Dermis microvascular lymphatic vessel endothelial cell (primary cell): Measurements from ENCODE around the gene PKNOX2. TPM values are rescaled to one million over a fixed set of nuclear protein-coding genes. Genes with fewer than 3 reads are reported as not detected.
A peak's percentile ranks its signal among the peaks of the same experiment; 100 is the strongest.

Experiments used
- DNase-seq, 2 donors: peaks; one replicate each; pipeline versions ENCODE4 v3.0.0 to v3.0.0-alpha.2; 2010; ENCODE audit warnings: low read depth in 2 of 2
- total RNA-seq: library from RNA; depleted of rRNA; stranded (reverse); fragments of >200 nt; gene quantifications from 2 replicates; pipeline ENCODE4 v1.2.1, GENCODE V29; 2014

Gene PKNOX2
- total RNA-seq, 1 donor from 2014 or later, result not detected

GRCh38 chr11:125333354-125334073 is 169.0 kb downstream of the PKNOX2 start:
- no peak for DNase-seq

GRCh38 chr11:125335106-125335505 is 170.6 kb downstream of the PKNOX2 start:
- no peak for DNase-seq

DNA sequence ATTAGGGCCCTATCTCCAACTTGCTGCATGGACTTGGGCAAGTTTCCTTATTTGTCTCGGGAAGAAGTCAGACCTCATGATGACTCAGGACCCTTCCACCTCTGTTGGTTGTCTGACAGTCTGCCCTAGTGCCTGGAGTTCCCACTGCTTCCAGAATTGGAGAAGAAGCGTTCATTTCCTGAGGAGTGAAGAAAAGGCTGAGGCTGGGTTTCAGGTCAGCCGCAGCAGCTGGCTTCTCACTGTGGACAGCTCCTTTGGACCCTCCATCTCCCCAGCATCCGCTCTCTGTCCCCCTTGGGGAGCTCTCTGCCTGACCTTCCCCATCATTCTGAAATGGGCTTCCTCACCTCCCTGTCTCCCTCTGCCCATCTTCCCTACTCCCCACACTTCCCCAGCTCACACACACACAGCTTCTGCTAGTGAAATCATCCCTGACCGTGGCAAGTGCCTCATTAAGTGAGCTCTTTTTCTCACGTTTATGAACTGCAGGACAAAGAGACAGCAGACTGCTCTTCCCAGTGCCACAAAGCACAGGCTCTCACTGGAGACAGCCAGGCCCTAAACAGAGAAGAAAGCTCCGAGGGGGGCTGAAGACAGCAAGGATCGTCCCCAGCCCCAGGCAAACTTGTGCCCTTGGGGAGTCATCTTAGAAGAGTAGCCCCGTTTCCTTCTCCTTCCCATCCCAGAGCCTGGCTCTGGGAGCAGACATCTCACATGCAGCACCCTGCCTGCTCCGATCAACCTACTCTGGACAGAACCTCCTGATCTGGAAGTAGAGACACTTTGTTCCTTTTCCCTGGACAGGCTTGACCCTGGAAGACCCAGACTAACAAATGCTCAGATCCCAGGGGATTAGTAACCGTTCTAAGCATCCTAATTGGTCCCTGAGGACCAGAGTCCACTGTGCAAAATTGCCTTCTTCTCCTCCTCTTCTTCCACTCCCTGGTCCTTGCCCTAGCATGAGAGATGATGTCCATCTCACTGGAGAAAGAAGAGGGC is 173.6 kb downstream of the PKNOX2 start:
- no peak for DNase-seq

DNA sequence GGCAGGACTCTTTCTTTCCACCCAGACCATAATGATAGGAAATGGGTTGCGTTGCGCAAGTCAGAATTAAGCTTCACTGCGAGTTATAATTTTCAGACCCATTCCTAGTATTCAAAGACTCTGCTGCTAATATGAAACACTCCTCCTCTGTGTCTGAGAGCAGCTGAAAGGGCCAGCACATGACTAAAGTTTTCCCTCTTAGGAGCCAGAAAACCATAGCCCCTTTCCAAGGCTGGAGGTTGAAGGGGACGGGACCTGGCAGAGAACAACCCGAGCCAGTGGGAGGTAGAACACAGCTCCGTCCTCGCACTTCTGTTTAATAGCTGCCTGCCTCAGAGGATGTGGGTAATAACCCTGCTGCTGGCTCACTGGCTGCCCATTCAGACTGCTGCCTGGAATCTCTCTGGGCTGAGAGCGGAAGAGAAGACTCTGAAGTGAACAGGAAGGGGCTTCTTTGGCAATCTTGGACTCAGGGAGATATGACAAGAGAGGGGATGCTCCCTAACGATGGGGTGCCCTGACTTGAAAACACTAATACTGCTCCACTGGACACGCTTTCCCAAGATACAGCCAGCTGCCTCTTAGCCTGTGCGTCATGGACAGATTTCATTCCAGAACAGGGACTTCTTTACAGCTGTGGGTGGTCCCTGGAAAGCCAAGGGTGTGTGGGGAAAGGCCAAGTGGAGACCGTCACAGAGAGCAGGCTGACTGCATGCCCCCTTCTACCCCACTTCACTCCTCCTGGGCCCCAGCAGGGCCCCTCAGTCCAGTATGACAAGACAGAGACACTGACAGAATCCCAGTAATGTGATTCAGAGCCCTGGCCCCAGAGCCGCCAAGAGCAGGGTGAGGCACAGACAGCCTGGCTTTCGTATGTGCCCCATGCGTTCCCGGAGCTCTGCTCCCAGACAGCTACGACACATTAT is 174.6 kb downstream of the PKNOX2 start:
- no peak for DNase-seq

DNA sequence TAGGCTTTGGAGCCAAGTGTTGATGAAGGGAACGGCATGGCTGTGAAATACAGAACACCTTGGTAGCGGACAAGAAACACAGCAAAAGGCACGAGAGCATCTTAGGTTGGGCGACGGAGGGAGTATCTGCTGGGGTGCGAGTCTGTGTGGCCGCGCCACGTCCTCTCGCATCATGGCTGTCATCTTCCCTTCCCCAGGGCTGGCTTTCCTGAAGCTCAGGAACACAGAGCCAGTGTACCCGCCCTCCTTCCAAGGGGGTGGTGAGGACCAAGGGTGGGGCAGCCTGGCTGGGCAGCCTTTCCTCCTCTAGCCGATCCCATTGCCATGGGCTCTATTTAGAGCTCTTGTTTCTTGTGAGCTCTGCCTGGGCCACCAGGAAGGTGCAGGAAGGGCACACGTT is 177.1 kb downstream of the PKNOX2 start:
- no peak for DNase-seq

- DNase-seq, result no peak
Measured at GRCh38 chr11:125342281-125342930, 177.9 kb downstream of the PKNOX2 start.

- DNase-seq, result no peak
Measured at GRCh38 chr11:125343086-125343717, 178.7 kb downstream of the PKNOX2 start.

DNA sequence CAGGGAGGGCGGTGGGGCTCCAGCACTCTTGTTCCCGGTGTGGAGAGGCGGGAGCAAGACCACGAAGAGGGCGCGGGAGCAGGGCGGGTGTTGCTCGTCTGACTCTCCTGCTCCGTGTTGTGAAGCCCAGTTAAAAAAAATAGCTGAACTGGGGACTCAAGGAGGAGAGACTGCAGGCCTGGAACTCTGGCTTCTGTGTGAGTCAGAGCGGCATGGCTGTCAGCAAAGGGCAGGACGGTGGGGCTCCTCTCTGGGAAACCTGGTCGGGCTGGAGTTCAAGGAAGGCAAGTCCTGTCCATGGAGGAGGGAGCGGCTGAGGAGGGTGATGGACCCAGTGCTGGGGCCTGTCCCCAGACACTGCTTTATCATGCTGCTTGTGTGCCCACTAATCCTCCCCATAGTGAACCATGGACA is 179.2 kb downstream of the PKNOX2 start:
- no peak for DNase-seq

- no peak for DNase-seq
Measured at GRCh38 chr11:125344846-125345420, 180.4 kb downstream of the PKNOX2 start.

GRCh38 chr11:125345421-125346178 is 181.0 kb downstream of the PKNOX2 start:
- peak; percentile 12 to 54 for DNase-seq

DNA sequence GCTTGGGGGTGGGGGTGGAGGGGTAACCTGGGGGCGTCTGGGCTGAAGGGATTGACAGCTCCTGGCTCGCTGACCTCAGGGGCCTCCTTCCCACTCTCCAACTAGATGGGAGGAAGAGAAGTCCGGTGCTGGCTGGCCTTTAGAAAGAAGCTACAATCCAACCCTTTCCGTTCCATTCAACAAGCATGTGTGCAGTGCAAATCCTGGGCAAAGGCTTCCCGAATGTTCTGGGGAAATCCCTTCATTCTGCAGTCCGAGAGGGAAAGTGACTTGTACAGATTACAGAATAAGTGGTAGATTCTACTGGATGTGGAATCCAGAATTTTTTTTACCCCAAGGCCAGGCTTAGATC is 181.6 kb downstream of the PKNOX2 start:
- no peak for DNase-seq

DNA sequence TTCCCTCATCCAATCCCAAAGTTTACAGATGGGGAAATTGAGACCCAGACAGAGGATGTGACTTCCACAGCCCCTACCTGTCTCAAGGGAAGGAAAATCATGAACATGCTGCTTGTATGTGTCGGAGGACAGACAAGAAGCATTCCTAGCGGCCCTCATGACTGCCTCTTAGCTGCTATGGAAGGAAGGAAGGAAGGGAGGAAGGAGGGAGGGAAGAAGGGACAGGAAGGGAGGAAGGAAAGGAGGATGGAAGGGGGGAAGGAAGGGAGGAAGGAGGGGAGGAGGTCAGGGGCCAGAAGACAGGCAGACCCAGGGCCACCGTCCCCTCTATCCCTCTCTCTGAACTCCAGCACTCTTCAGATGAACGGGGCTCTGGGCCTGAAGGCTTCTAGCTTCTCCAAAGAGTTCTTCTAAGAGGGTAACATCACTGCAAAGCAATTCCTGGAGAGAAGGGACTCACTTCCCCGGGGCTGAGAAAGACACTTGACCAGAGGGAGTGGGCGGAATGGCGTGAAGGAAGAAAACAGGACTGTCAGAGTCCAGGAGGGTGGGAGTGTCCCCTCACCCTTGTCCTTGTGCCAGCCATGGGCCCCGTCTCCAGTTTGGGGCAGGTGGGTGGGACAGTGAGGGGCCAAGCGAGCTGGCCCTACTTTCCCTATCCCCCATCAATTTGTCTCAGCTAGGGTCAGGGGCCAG is 182.2 kb downstream of the PKNOX2 start:
- DNase-seq, result no peak

- DNase-seq, result no peak
Measured at GRCh38 chr11:125347261-125347585, 182.7 kb downstream of the PKNOX2 start.

DNA sequence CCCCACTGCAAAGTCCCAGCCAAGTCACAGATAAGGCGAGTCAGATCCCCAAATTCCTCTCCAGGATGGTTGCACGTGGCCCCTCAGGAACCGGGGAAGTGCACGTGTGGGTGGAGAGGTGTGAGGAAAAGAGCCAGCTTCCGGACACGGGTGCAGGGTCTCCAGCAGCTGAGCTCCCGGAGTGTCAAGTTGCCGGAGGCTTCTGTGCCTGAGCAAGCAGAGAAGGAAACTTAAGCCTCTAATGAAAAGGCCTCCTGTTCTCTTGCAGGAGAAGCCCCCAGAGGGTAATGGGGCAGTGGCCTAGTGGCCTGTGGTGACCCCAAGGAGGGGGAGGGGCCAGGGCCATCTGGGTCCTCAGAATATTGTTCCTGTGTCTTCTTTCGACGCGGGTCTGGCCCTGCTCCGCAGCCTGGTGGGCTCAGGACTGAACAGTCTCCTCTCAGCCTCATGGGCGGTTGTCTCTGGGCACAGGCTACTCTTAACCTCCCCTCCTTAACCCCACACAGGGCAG is 183.6 kb downstream of the PKNOX2 start:
- DNase-seq, result no peak

DNA sequence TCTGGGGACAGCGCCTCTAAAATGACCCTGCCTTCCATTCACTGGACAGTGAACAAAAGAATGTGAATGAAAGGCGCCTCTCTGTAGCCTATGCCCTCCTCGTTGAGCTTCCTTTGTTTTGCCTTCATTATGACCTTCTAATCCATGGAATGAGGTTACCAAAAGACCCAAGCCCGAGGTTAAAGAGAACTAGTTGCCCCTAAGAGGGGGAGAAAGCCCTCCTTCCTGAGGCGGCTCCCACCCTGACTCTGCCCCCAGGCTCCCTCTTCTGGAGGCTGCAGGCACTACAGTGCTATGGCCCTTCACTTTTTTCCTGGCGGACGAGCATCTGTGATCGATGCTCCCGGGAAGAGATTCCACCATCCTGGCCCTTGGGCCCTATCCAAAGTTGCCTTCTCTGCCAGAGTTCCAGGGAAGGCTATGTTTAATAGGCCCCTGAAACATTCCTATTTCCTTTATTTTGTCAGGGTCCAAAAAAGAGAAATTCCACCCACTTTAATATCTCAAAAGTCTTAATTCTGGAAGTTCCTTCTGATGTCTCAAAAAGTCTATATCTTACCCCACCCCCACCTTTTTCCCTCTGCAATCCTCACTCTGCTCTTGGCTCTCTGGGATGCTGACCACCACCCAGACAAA is 184.2 kb downstream of the PKNOX2 start:
- DNase-seq, result peak in 1 of 2 donors; percentile 26

DNA sequence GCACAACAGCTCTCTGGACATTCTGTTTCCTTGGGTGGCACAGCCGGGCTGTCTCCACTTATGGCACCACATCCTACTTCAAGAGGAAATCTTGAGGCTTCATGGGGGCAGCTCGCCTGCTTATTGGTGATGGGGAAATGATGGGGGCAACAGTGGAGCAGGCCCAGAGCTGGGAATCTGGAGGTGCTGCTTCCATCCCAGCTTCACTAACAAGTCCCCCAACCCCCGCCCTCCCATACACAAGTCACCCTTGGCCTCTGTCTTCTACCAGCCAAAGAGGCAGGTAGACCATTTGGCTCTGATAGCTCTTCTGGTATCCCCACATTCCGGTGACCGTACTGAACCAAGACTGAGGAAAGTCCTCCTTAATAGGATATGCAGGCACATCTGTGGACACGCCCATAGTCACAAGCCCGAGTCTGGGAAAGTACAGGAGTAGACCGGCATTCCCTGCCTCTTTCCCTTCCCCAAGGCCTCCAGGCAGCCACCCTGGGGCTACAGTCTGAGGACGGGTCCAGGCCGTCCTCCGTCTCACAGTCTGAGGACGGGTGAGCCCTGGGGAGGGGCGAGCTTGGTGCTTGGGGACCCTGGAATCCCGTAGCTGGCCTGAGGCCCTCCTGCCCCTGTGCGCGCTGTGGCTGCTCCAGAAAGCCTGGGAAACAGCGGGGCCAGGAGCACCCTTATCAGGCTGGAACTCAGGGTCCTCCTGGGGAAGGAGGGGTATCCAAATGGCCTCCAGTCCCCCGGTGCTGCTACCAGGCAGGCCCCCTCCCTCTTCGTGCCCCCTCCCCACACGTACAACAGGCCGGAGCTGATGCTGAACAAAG is 185.9 kb downstream of the PKNOX2 start:
- DNase-seq, result no peak
